Ovary (tissue), 3 donors: ENCODE data around the gene ASXL2.

ENCODE experiments used
- POLR2A ChIP-seq: fragments of 450-650 bp; IDR thresholded peaks from one replicate; pipeline ENCODE4 v1.6.1; 2017; ENCODE audit warnings: antibody characterized with exemption, mild to moderate bottlenecking, moderate library complexity
- TF ChIP-seq, protein P1 (sequence below), 3 donors: fragments of 450-650 bp in 2 of 3; fragments of 200-600 bp in 1 of 3; IDR thresholded peaks; one replicate each; pipeline versions ENCODE4 v1.5.1 to v1.8.0; 2016 to 2022; ENCODE audit warnings: antibody characterized with exemption in 3 of 3, mild to moderate bottlenecking in 1 of 3
- donor health status: DM: no; HTN: no; CAD: no.

DNA sequence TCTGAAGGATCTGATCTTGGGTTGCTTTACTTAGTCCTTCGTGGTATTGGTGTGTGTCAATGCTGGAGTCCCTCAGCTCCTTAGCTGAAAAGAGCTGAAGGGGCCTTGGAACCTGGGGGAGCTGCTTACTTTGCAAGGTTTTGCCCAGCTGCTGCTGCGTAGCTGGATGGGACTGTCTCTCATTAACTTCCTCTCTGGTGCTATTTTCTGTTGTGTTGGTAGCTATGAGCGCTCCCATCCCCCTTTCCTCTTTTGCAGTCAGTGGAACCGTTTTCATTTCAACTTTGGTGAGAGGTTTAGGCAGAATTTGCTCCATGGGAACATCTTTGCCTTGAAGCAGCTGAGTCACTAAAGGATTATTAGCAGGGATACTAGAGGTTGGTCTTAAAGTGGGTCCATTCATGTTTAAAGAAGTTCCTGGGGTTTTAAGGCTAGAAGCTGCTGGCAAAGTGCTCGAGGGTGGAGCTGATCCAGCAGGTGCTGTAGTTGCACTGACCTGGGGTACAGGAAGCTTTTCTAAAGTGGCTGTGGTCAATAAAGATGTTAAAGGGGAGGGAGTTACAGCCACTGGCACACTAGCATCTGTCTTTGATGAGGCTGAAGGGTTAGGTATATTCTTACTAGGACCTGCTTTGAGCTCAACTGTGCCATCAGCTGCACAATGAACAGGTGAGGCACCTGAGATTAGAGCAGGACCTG, 135.0 kb downstream of the ASXL2 start:
- no peak for TF ChIP-seq POLR2A
- TF ChIP-seq, protein P1, sequence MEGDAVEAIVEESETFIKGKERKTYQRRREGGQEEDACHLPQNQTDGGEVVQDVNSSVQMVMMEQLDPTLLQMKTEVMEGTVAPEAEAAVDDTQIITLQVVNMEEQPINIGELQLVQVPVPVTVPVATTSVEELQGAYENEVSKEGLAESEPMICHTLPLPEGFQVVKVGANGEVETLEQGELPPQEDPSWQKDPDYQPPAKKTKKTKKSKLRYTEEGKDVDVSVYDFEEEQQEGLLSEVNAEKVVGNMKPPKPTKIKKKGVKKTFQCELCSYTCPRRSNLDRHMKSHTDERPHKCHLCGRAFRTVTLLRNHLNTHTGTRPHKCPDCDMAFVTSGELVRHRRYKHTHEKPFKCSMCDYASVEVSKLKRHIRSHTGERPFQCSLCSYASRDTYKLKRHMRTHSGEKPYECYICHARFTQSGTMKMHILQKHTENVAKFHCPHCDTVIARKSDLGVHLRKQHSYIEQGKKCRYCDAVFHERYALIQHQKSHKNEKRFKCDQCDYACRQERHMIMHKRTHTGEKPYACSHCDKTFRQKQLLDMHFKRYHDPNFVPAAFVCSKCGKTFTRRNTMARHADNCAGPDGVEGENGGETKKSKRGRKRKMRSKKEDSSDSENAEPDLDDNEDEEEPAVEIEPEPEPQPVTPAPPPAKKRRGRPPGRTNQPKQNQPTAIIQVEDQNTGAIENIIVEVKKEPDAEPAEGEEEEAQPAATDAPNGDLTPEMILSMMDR (IDR thresholded peaks at IDR 0.05) = no peak
